CD14-positive monocyte (primary cell): ENCODE measurements around the gene OLIG3. TPM values are rescaled to one million over a fixed set of nuclear protein-coding genes. Genes with fewer than 3 reads are reported as not detected.

ENCODE experiments used
- DNase-seq, 3 donors: peaks; one replicate each; pipeline ENCODE4 v3.0.0-alpha.2; 2011 to 2022
- H2AFZ ChIP-seq: 2 replicates; pipeline ENCODE4 v1.6.0; 2012; ENCODE audit warnings: mild to moderate bottlenecking, low read depth, low read length, inconsistent platforms; ENCODE audit not compliant: insufficient read depth, poor library complexity, severe bottlenecking
- H3K27ac ChIP-seq, 2 donors: 1 replicate in 1 of 2; 2 replicates in 1 of 2; pipeline ENCODE4 v1.5.1; 2012 to 2013; ENCODE audit warnings: low read length in 2 of 2, control low read depth in 1 of 2, inconsistent platforms in 1 of 2, low read depth in 1 of 2, mild to moderate bottlenecking in 1 of 2
- H3K27me3 ChIP-seq, 2 donors: one replicate each; pipeline versions ENCODE4 v1.6.0 to v1.6.1; 2011 to 2013; ENCODE audit warnings: low read length in 2 of 2; ENCODE audit not compliant: control insufficient read depth in 2 of 2, insufficient read depth in 2 of 2
- H3K36me3 ChIP-seq, 2 donors: replicated peaks in 1 of 2; 1 replicate in 1 of 2; 2 replicates in 1 of 2; pipeline versions ENCODE4 v1.5.1 to v1.6.1; 2012 to 2013; ENCODE audit warnings: low read length in 2 of 2, control low read depth in 1 of 2, inconsistent platforms in 1 of 2, mild to moderate bottlenecking in 1 of 2; ENCODE audit not compliant: insufficient read depth in 2 of 2, control insufficient read depth in 1 of 2
- H3K4me1 ChIP-seq, 2 donors: 1 replicate in 1 of 2; 2 replicates in 1 of 2; pipeline versions ENCODE4 v1.5.1 to v1.6.1; 2012 to 2013; ENCODE audit warnings: low read length in 2 of 2, control low read depth in 1 of 2, inconsistent platforms in 1 of 2, mild to moderate bottlenecking in 1 of 2, moderate library complexity in 1 of 2; ENCODE audit not compliant: insufficient read depth in 2 of 2, control insufficient read depth in 1 of 2
- H3K4me2 ChIP-seq: replicated peaks from 2 replicates; pipeline ENCODE3; 2012; ENCODE audit warnings: low read length, moderate library complexity, mild to moderate bottlenecking; ENCODE audit not compliant: poor library complexity, severe bottlenecking; ENCODE audit errors: extremely low read depth
- H3K4me3 ChIP-seq, 3 experiments: fragments of 200-600 bp in 1 of 3; sonication (generic) in 1 of 3; replicated peaks in 1 of 3; 1 replicate in 2 of 3; 2 replicates in 1 of 3; pipeline ENCODE4 v1.5.1; 2011 to 2013; ENCODE audit warnings: low read length in 3 of 3, mild to moderate bottlenecking in 3 of 3, control low read depth in 2 of 3, low read depth in 2 of 3, inconsistent platforms in 1 of 3, moderate library complexity in 1 of 3
- H3K79me2 ChIP-seq: 2 replicates; pipeline ENCODE4 v1.6.0; 2012; ENCODE audit warnings: mild to moderate bottlenecking, control low read depth, inconsistent platforms, low read length, moderate library complexity; ENCODE audit not compliant: insufficient read depth
- H3K9ac ChIP-seq: 2 replicates; pipeline ENCODE4 v1.6.0; 2017; ENCODE audit warnings: low read length, mild to moderate bottlenecking; ENCODE audit not compliant: insufficient read depth, poor library complexity, severe bottlenecking
- H3K9me3 ChIP-seq, 2 donors: replicated peaks in 1 of 2; 1 replicate in 1 of 2; 2 replicates in 1 of 2; pipeline versions ENCODE4 v1.5.1 to v1.6.1; 2012 to 2013; ENCODE audit warnings: low read length in 2 of 2, control low read depth in 1 of 2; ENCODE audit not compliant: control insufficient read depth in 1 of 2, insufficient read depth in 1 of 2
- H4K20me1 ChIP-seq: 2 replicates; pipeline ENCODE4 v1.6.0; 2012; ENCODE audit warnings: mild to moderate bottlenecking, low read length, control low read depth, moderate library complexity; ENCODE audit not compliant: insufficient read depth
- H3K27ac Mint-ChIP-seq, 7 donors: one replicate each; pipeline ENCODE4 v1.8.0; 2020; ENCODE audit warnings: mild to moderate bottlenecking in 7 of 7, mixed read lengths in 7 of 7, moderate library complexity in 6 of 7, inconsistent platforms in 2 of 7
- H3K27me3 Mint-ChIP-seq, 3 donors: one replicate each; pipeline ENCODE4 v1.8.0; 2021 to 2022; ENCODE audit warnings: low read depth in 3 of 3, mild to moderate bottlenecking in 3 of 3, mixed read lengths in 3 of 3, moderate library complexity in 3 of 3, inconsistent platforms in 1 of 3
- H3K36me3 Mint-ChIP-seq, 2 donors: one replicate each; pipeline ENCODE4 v1.8.0; 2020; ENCODE audit warnings: mixed read lengths in 2 of 2, inconsistent platforms in 1 of 2, mild to moderate bottlenecking in 1 of 2
- H3K4me1 Mint-ChIP-seq: one replicate; pipeline ENCODE4 v1.8.0; 2020; ENCODE audit warnings: mild to moderate bottlenecking, mixed read lengths
- H3K4me3 Mint-ChIP-seq, 2 donors: one replicate each; pipeline ENCODE4 v1.8.0; 2020; ENCODE audit warnings: mild to moderate bottlenecking in 2 of 2, mixed read lengths in 2 of 2, moderate library complexity in 1 of 2
- H3K9me3 Mint-ChIP-seq, 7 donors: one replicate each; pipeline ENCODE4 v1.8.0; 2020 to 2022; ENCODE audit warnings: mixed read lengths in 7 of 7, mild to moderate bottlenecking in 6 of 7, moderate library complexity in 6 of 7, inconsistent platforms in 2 of 7
- WGBS: methylation state at CpG from one replicate; pipeline ENCODE4 v1.1.5; 2013; ENCODE audit warnings: missing lambda C conversion rate; ENCODE audit not compliant: insufficient coverage; 5-methylcytosine and 5-hydroxymethylcytosine counted together
- intact Hi-C, 2 donors: fragments of 100-400 bp; cut with micrococcal nuclease; formaldehyde crosslinking; loops; one replicate each; pipeline versions ENCODE4 v1.15.0 to v1.15.1; 2023
- polyA plus RNA-seq, 3 donors: library from polyadenylated mRNA; depleted of rRNA in 1 of 3; unstranded in 2 of 3; stranded (reverse) in 1 of 3; fragments of 300-500 nt in 2 of 3; fragments of >200 nt in 1 of 3; fragmentation: Illumina TruSeq in 2 of 3; gene quantifications; 1 replicate in 2 of 3; 2 replicates in 1 of 3; pipeline ENCODE4 v1.2.3, GENCODE V29; 2012 to 2021
- TF ChIP-seq, protein P1 (sequence below): fragments of 200-600 bp; IDR thresholded peaks from one replicate; pipeline ENCODE4 v1.8.0; 2022; ENCODE audit warnings: antibody characterized with exemption, mild to moderate bottlenecking

OLIG3 gene
- polyA plus RNA-seq, 3 donors: not detected

DNA sequence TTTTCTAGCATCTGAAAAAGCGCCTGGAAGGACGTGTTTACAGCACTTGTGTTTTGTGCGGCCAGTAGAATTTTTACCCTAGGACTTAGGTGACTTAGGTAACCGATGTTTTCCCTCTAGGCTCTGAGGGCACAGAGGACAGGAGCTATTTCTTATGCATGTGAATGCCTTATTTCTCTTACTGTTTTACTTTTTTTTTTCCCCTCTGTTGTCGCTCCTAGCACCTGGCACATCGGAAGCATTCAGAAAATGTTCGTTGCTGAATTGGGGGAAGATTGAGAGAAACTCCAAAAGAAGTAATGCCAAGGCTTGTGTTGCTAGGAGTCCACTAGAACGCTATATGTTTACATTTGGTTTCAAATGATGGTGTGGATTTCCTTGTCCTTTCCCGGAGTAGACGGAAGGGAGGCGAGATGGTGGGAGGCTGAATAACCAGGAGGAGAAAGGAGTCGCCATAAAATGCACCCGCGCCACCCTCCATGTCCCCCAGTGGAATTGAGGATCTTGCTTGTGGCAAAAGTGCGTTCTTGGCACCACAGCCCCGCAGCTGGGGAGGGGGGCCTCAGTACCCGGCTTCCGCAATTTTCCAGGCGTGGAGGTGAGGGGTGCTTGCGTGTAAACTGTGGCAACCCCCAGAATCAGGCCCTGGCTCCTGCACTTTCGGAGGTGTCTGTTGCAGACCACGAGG is 6.9 kb downstream of the OLIG3 start:
- Mint-ChIP-seq H3K4me3 (peak overlapping the region in 1 of 2 donors; percentile 71), H3K4me1 (peaks cover 22% of the 10 kb centered on the region), H3K36me3 (peaks cover 0 to 3% of the 10 kb centered on the region in 2 donors), H3K27ac (no peak overlapping the region), H3K27me3 (peaks cover 89 to 90% (median 89%) of the 10 kb centered on the region in 3 donors), H3K9me3 (peaks cover 0 to 34% (median 19%) of the 10 kb centered on the region in 7 donors)
- Histone ChIP-seq H3K9ac (no peak overlapping the region), H2AFZ (no peak overlapping the region), H4K20me1 (no peaks in the 10 kb centered on the region), H3K9me3 (peaks cover 7 to 34% of the 10 kb centered on the region in 2 donors), H3K4me3 (no peak overlapping the region), H3K36me3 (no peaks in the 10 kb centered on the region), H3K27me3 (peaks cover 93 to 99% of the 10 kb centered on the region in 2 donors), H3K27ac (no peak overlapping the region), H3K4me2 (no peak overlapping the region), H3K79me2 (no peaks in the 10 kb centered on the region), H3K4me1 (peaks cover 10 to 15% of the 10 kb centered on the region in 2 donors)
- intact Hi-C loops: no loop called here
- WGBS: 8% methylated on average over 14 of the region's 22 CpGs
- TF ChIP-seq, protein P1, sequence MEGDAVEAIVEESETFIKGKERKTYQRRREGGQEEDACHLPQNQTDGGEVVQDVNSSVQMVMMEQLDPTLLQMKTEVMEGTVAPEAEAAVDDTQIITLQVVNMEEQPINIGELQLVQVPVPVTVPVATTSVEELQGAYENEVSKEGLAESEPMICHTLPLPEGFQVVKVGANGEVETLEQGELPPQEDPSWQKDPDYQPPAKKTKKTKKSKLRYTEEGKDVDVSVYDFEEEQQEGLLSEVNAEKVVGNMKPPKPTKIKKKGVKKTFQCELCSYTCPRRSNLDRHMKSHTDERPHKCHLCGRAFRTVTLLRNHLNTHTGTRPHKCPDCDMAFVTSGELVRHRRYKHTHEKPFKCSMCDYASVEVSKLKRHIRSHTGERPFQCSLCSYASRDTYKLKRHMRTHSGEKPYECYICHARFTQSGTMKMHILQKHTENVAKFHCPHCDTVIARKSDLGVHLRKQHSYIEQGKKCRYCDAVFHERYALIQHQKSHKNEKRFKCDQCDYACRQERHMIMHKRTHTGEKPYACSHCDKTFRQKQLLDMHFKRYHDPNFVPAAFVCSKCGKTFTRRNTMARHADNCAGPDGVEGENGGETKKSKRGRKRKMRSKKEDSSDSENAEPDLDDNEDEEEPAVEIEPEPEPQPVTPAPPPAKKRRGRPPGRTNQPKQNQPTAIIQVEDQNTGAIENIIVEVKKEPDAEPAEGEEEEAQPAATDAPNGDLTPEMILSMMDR: no peak
- no peak for DNase-seq

DNA sequence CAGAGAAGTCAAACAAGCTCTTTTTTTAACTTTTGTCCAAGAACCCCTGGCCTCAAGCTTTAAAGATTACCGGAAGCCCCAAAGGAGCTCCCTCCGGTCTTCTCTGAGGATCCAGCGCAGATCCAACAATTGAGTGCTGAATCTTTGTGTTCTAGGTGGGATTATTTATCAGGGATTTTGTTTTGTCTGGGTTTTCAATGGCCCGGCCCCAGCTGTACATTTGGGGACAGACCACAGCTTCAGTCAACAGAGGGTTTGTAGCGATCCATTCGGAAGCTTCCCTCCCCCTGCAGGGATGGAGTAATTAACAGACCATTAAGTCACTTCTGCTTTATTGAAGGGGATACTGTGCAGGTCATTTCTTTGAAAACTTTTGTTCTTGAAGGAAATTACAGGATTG is 7.8 kb downstream of the OLIG3 start:
- Histone ChIP-seq H3K27me3 (peaks cover 86 to 92% of the 10 kb centered on the region in 2 donors), H3K4me1 (peaks cover 10 to 15% of the 10 kb centered on the region in 2 donors), H3K4me2 (no peak overlapping the region), H3K36me3 (no peaks in the 10 kb centered on the region), H3K4me3 (no peak overlapping the region), H3K79me2 (no peaks in the 10 kb centered on the region), H2AFZ (no peak overlapping the region), H3K9me3 (peaks cover 7 to 28% of the 10 kb centered on the region in 2 donors), H4K20me1 (no peaks in the 10 kb centered on the region), H3K9ac (no peak overlapping the region), H3K27ac (no peak overlapping the region)
- H3K36me3 Mint-ChIP-seq: peaks cover 0 to 3% of the 10 kb centered on the region in 2 donors
- peak overlapping the region in 1 of 2 donors; percentile 71 for H3K4me3 Mint-ChIP-seq
- TF ChIP-seq, protein P1: no peak
- no peak overlapping the region for H3K27ac Mint-ChIP-seq
- 20% methylated on average over 1 of the region's 6 CpGs for WGBS
- intact Hi-C loops: no loop called here
- DNase-seq: no peak
- H3K4me1 Mint-ChIP-seq: peaks cover 22% of the 10 kb centered on the region
- H3K27me3 Mint-ChIP-seq: peaks cover 83 to 89% (median 86%) of the 10 kb centered on the region in 3 donors
- H3K9me3 Mint-ChIP-seq: peaks cover 0 to 30% (median 20%) of the 10 kb centered on the region in 7 donors
